ENCODE results near the gene KLHL30. TPM values are rescaled to one million over a fixed set of nuclear protein-coding genes. Genes with fewer than 3 reads are reported as not detected.
"Not testable (repeated sequence)": the region's sequence is repeated elsewhere in the genome, so short reads cannot be mapped to it uniquely, and the experiment has no call there.

Gene KLHL30
- total RNA-seq, 1 donor from 2014 or later: under 0.01 TPM

DNA sequence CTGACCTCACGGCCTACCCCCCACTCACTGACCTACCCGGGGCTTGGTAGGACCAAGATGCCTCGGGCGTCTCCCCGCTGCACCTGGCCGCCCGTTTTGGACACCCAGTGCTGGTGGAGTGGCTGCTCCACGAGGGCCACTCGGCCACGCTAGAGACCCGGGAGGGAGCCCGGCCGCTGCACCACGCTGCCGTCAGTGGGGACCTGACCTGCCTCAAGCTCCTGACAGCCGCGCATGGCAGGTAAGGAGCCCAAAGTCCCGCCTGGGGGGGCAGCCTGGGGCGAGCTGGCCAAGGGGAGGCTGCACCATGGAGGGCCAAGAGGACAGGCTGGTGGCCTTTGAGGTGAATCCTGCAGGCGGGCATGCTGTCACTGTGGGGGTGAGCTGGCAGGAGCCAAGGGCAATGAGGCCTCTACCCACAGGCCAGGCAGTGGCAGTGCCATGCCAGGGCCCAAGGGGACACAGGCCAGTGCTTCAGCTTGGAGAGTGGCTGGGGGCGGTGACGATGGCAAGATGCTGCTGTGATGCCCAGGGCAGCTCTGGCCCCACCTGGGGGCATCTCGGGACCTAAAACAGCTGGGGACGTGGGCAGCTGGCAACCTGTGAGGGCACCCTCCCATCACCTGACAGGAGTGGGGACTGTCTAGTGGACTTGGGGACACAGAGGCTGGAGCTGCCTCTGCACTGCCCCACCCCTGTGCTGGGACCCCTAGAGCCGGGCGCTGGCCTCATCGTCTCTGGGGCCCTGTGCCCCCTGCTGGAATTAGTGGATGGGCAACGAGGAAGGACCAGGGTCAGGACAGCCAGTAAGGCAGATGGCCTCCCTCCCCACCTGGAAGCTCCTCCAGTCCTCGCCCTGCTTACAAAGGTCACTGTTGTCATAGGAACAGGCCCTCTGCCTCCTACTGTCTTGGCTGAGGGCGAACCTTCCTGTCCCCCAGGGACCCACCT is 36.3 kb upstream of the KLHL30 start:
- no peak for DNase-seq (ENCODE audit: low spot score in 2 of 2)
- no peak for FAIRE-seq

DNA sequence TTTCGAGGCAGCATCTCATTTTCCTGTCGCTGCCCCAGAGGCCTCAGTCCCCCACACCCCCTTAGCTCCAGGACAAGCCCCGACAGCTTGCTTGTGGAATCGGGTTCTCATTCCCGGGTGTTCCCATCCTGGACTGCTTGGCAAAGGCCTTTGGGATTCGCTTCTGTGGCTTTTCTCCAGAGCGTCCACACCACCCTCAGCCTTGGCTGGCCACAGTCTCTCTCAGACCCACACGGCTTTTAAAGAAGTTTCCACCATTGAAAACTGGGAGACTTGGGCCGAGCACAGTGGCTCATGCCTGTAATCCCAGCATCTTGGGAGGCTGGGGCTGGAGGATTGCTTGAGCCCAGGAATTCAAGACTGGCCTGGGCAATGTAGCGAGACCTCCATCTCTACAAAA is 35.6 kb upstream of the KLHL30 start:
- no peak for DNase-seq (ENCODE audit: low spot score in 2 of 2)
- FAIRE-seq: no peak

- DNase-seq (ENCODE audit: low spot score in 2 of 2): no peak
- FAIRE-seq: no peak
These were observed 34.8 kb upstream of the KLHL30 start for GRCh38 chr2:238103465-238104225.

DNA sequence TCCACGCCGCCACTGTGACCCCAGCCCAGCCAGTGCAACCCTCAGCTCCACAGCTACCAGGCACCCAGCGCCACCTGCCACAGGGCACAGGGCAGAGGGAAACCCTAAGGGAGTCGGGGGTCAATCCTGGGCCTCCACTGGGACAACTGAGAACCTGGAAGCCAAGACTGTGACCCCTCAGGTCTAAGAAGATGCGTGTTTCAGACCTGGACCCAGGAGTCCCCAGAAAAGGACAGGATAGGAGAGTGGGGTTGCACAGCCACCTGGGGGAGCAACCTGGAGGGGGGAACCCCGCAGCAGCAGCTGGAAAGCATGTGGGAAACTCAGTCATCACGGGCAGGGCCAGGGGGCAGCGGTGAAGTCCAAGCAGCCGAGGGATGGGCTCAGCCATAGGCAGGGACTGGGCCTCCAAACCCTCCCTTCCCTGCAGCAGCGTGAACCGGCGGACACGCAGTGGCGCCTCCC is 34.2 kb upstream of the KLHL30 start:
- no peak for DNase-seq (ENCODE audit: low spot score in 2 of 2)
- FAIRE-seq: no peak

DNA sequence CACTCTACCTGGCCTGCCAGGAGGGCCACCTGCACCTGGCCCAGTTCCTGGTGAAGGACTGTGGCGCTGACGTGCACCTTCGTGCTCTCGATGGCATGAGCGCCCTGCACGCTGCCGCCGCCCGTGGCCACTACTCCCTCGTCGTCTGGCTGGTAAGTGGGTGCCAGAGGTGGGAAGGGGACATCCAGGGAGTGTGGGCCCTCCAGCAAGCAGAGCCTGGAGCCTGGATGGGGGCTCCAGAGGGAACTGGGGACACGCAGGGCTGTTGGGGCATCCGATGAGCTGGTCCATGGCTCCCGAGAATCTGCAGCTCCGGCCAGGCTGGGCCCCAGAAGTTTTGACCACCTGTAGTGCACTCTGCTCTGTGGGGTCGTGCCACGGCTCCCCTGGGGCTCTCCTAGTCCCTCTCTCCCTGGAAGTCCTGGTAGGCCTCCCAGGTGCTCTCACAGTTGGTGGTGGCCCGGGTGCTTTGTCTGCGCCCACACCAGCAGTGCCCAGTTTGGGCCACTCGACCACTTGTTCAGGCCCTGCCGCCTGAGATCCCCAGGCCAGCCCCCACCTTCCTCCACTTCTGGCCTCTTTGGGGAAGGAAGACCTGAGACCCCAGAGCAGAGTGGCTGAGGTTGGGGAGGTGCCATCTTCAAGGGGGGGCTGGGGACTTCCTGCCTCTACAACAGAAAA is 33.6 kb upstream of the KLHL30 start:
- DNase-seq (ENCODE audit: low spot score in 2 of 2): no peak
- no peak for FAIRE-seq

DNA sequence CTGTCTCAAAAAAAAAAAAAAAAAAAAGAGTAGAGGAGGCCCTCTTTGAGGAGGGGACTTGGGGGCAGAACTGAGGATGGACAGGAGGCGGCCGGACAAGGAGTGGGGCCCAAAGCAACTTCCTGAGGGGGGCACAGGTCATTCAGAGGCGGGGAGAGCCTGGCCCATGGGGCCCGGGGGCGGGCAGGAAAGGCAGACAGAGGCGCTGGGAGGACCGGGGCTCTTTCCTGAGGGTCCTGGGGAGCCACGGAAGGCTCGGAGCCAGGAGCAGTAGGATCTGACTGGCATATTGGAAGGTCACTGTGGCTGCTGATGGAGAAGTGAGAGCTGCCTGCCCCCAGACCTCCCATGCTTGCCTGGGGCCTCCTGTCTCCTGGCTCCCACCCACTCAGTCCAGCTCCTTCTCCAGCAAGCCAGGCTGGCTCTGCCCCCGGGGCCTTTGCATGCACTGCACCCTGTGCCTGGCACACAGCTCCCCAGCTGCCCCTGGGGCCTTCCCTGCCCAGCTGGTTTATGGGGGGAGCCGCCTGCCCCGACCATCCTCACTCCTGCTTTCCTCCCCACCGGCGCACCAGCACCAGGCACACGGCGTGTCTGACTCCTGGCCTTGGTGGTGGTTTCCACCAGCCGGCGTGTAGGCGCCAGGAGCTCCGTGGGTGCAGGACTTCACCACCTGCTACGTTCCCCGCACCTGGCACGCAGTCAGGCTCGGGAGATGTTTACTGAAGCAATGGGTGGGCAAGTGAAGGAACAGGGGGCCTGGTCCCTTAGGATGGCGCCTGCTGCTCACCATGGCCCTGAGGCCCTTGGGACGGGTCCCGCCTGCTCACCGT is 32.7 kb upstream of the KLHL30 start:
- DNase-seq (ENCODE audit: low spot score in 2 of 2): no peak
- FAIRE-seq: no peak

DNA sequence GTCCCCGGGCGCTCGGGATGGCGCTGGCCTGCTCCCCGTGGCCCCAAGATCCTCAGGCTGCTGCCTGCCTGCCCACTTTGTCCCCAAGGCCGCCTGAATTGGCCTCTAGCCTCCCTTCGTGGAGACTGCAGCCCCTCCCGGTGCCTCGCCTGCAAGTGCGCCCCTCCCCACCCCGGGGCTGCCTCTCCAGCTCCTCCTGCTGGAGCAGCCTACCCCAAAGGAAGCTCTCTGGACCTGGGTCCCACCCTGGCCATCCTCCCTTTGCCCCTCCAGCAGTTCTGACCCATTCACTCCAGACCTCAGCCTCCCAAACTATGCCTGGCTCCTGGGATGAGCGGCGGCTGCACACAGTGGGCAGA is 32.1 kb upstream of the KLHL30 start:
- FAIRE-seq: no peak
- no peak for DNase-seq (ENCODE audit: low spot score in 2 of 2)

DNA sequence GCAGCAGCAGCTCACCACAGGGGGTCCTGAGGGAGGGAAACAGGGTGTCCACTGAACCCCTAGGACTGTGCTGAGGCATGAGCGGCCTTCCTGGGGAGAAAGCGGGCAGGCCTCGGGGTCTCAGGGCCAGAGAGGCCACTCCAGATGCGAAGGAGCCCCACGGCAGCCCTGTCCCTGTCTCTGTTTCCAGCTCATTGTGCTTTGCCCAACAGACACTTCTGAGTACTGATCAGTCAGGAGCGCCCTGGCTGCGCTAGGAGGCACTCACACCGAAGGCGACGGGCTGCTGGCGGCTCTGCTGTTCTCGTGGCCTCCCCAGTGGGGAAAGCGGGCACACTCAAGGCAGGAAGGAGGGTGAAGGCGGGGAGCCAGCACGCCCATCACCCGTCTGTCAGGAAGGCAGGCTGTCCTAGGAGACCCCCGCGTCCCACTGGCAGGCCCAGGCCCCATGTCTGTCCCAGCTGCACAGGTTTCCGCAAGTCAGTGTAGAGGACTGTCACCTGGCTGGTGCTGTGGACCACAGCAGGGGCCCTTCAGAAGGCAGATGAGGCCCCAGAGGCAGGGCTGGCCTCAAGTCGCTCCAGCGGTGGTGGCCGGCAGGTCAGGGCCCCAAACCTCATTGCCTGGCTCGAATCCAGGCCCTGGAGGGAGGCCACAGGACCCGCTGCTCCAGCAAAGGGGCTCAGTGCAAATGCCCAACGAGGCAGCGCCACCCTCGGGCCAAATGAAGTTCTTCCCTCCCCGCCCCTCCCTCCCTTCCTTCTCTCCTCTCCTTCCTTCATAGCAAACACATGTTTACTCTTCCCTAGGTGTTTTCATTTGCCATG is 31.6 kb upstream of the KLHL30 start:
- FAIRE-seq: no peak
- DNase-seq (ENCODE audit: low spot score in 2 of 2): no peak

DNA sequence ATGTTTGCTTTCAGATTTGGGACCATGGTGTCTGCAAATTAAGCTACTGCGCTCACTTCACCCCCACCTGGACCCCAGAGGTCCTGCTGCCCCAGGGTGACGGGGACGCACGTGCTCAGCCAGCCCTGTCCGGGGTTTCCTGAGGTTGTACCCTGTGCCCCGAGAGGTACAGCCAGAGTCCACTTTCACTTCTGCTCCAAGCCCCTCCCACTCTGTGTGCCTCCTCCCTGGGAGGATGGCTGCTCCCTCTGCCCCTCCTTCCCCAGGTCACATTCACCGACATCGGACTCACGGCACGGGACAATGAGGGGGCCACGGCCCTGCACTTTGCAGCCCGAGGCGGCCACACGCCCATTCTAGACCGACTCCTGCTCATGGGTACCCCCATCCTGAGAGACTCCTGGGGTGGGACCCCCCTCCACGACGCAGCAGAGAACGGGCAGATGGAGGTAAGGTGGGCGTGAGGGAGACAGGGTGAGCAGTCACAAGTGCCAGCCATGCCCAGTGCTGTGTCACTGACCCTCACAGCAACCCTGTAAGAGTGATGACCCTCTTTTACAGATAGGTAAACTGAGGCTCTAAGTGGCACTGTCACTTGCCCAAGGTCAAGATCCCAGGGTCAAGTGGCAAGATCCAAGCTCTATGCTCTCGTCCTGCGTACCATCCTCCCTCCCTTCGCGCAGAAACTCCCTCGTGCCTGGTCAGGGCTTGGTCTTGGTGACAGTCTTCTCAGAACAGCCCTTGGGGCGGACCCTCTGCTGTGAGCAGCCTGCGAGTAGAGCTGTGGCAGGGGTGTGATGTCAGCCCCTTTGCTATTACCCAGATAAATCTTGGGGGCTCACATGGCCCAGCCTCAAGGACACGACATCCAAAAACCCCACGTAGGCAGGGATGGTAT is 30.7 kb upstream of the KLHL30 start:
- DNase-seq (ENCODE audit: low spot score in 2 of 2) (no peak), FAIRE-seq (no peak)

DNA sequence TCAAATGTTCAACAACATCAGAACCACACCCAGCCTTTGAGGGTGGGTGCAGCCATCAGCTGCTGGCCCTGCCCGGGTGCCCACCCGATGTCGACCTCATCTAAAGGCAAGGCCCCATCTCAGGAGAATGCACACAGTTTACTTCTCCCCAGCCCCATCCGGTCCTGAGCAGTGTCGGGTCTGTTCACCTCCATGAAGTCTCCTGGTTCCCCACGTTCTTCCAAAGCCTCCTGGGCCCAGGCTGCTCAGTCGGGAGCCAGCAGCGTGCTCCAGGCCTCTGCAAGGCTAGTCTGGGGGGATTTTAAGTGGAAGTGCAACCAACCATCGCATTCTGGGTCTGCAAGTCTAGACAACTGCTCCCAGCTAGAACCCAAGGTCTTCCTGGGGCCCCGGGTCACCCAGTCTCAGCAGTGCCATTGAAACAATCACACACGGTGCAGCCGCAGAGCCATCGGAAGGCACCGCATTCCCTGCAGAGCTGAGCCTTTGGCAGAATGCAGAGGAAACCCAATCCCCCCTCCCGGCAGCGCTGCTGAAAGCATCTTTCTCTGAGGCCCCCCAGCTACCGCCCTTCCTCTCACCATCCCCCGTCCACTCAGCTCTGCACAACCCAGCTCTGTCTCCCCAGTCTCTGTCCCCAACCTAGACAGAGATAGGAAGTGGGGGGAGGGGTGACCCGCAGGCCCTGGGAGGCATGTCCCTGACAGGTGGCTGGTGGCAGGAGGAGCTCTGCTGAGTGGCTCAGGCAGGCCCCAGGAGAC is 29.9 kb upstream of the KLHL30 start:
- no peak for DNase-seq (ENCODE audit: low spot score in 2 of 2)
- no peak for FAIRE-seq

- DNase-seq (ENCODE audit: low spot score in 2 of 2): no peak
- FAIRE-seq: no peak
These were observed 24.9 kb upstream of the KLHL30 start for GRCh38 chr2:238113611-238114010.

GRCh38 chr2:238114331-238114841 is 24.1 kb upstream of the KLHL30 start:
- FAIRE-seq (no peak), DNase-seq (ENCODE audit: low spot score in 2 of 2) (no peak)

- DNase-seq (ENCODE audit: low spot score in 2 of 2): no peak
- no peak for FAIRE-seq
These were observed 23.4 kb upstream of the KLHL30 start for GRCh38 chr2:238114851-238115660.

GRCh38 chr2:238115709-238116108 is 22.8 kb upstream of the KLHL30 start:
- FAIRE-seq; DNase-seq (ENCODE audit: low spot score in 2 of 2): not testable (repeated sequence)

- FAIRE-seq (no peak), DNase-seq (ENCODE audit: low spot score in 2 of 2) (no peak)
These were observed 21.9 kb upstream of the KLHL30 start for GRCh38 chr2:238116298-238117198.

Measured in frontal cortex (tissue), 4 donors.